GM18870 (cell line): Measurements from ENCODE around the gene UBE2K.
A peak's percentile ranks its signal among the peaks of the same experiment; 100 is the strongest.
"Not testable (repeated sequence)": the region's sequence is repeated elsewhere in the genome, so short reads cannot be mapped to it uniquely, and the experiment has no call there.

Experiments used
- ATAC-seq: cut with Tn5 transposase; IDR thresholded peaks from one replicate; pipeline ENCODE4 v1.9.1; 2021; ENCODE audit warnings: moderate library complexity; ENCODE audit not compliant: unreplicated experiment

UBE2K gene

GRCh38 chr4:39697740-39698423 is at the start of gene UBE2K:
UBE2K (plus strand) TSS chr4:39698136; CDS start chr4:39698328, 192 bp downstream.
- ATAC-seq, result peak; percentile 56

GRCh38 chr4:39648213-39648612 is 49.7 kb upstream of the UBE2K start:
- ATAC-seq, result no peak

GRCh38 chr4:39648827-39649558 is 48.9 kb upstream of the UBE2K start:
- ATAC-seq, result no peak

- ATAC-seq, result no peak
Observed at GRCh38 chr4:39649639-39650265, 48.2 kb upstream of the UBE2K start.

- not testable (repeated sequence) for ATAC-seq
Observed at GRCh38 chr4:39651586-39651985, 46.4 kb upstream of the UBE2K start.

- no peak for ATAC-seq
Observed at GRCh38 chr4:39655211-39655610, 42.7 kb upstream of the UBE2K start.

GRCh38 chr4:39655876-39656275 is 42.1 kb upstream of the UBE2K start:
- ATAC-seq, result no peak

- ATAC-seq, result not testable (repeated sequence)
Observed at GRCh38 chr4:39656638-39657037, 41.3 kb upstream of the UBE2K start.

GRCh38 chr4:39657465-39657864 is 40.5 kb upstream of the UBE2K start:
- peak; percentile 67 for ATAC-seq

- no peak for ATAC-seq
Observed at GRCh38 chr4:39658756-39659155, 39.2 kb upstream of the UBE2K start.

GRCh38 chr4:39660045-39660444 is 37.9 kb upstream of the UBE2K start:
- ATAC-seq, result no peak

- no peak for ATAC-seq
Observed at GRCh38 chr4:39660757-39661156, 37.2 kb upstream of the UBE2K start.

GRCh38 chr4:39662683-39663082 is 35.3 kb upstream of the UBE2K start:
- ATAC-seq, result no peak

GRCh38 chr4:39664828-39665731 is 32.9 kb upstream of the UBE2K start:
- no peak for ATAC-seq

GRCh38 chr4:39667706-39668105 is 30.2 kb upstream of the UBE2K start:
- ATAC-seq, result no peak

- no peak for ATAC-seq
Observed at GRCh38 chr4:39668887-39669286, 29.0 kb upstream of the UBE2K start.

- not testable (repeated sequence) for ATAC-seq
Observed at GRCh38 chr4:39670296-39670695, 27.6 kb upstream of the UBE2K start.

- not testable (repeated sequence) for ATAC-seq
Observed at GRCh38 chr4:39675681-39676080, 22.3 kb upstream of the UBE2K start.

GRCh38 chr4:39681003-39681402 is 16.9 kb upstream of the UBE2K start:
- not testable (repeated sequence) for ATAC-seq

GRCh38 chr4:39682138-39682537 is 15.8 kb upstream of the UBE2K start:
- ATAC-seq, result peak; percentile 62

GRCh38 chr4:39685990-39686389 is 11.9 kb upstream of the UBE2K start:
- no peak for ATAC-seq
